Activated CD4-positive, alpha-beta T cell treated with anti-CD3 and anti-CD28 coated beads for 1 hour (primary cell): ENCODE results near the gene DAZAP1.

Source experiments
- DNase-seq: peaks from one replicate; pipeline ENCODE4 v3.0.0-alpha.2; 2020

DAZAP1 gene

GRCh38 chr19:1407528-1408299 is at the start of gene DAZAP1:
Gene DAZAP1, plus strand, starts transcription at chr19:1407586. Its CDS starts 188 bp downstream, at chr19:1407774.
- peak; percentile 31 for DNase-seq

GRCh38 chr19:1360126-1360817 is 47.1 kb upstream of the DAZAP1 start:
- DNase-seq = no peak

GRCh38 chr19:1360818-1361461 is 46.4 kb upstream of the DAZAP1 start:
- no peak for DNase-seq

- no peak for DNase-seq
Observed at GRCh38 chr19:1361601-1362386, 45.6 kb upstream of the DAZAP1 start.

- DNase-seq = no peak
Observed at GRCh38 chr19:1362387-1363257, 44.8 kb upstream of the DAZAP1 start.

- no peak for DNase-seq
Observed at GRCh38 chr19:1363599-1363998, 43.8 kb upstream of the DAZAP1 start.

GRCh38 chr19:1364070-1364704 is 43.2 kb upstream of the DAZAP1 start:
- no peak for DNase-seq

GRCh38 chr19:1365319-1366269 is 41.8 kb upstream of the DAZAP1 start:
- no peak for DNase-seq

GRCh38 chr19:1366296-1366695 is 41.1 kb upstream of the DAZAP1 start:
- DNase-seq = no peak

- no peak for DNase-seq
Observed at GRCh38 chr19:1366899-1367870, 40.2 kb upstream of the DAZAP1 start.

- no peak for DNase-seq
Observed at GRCh38 chr19:1369214-1369805, 38.1 kb upstream of the DAZAP1 start.

GRCh38 chr19:1370579-1371361 is 36.6 kb upstream of the DAZAP1 start:
- DNase-seq = no peak

GRCh38 chr19:1373042-1373533 is 34.3 kb upstream of the DAZAP1 start:
- DNase-seq = no peak

GRCh38 chr19:1373534-1374249 is 33.7 kb upstream of the DAZAP1 start:
- no peak for DNase-seq

- no peak for DNase-seq
Observed at GRCh38 chr19:1374250-1374577, 33.2 kb upstream of the DAZAP1 start.

GRCh38 chr19:1376415-1376805 is 31.0 kb upstream of the DAZAP1 start:
- DNase-seq = no peak
